ENCODE data around the gene LYPD5.

Gene LYPD5

DNA sequence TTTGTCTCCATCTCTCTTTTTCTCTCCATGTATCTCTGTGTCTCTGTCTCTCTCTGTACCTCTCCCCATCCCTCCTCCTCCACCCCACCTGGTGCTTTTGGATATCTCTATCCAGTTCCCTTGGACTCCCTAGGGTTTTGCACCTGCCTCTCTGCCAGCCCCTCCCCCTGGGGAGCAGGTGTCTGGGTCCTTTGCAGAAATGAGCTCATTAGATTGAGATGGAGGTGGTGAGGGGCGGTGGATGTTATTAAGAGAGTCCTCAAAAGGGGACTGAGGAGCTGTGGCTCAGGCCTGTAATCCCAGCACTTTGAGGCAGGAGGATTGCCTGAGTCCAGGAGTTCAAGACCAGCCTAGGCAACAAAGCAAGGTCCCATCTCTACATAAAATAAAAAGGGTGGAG is 23.6 kb downstream of the LYPD5 start:
- TF ChIP-seq, protein P1, sequence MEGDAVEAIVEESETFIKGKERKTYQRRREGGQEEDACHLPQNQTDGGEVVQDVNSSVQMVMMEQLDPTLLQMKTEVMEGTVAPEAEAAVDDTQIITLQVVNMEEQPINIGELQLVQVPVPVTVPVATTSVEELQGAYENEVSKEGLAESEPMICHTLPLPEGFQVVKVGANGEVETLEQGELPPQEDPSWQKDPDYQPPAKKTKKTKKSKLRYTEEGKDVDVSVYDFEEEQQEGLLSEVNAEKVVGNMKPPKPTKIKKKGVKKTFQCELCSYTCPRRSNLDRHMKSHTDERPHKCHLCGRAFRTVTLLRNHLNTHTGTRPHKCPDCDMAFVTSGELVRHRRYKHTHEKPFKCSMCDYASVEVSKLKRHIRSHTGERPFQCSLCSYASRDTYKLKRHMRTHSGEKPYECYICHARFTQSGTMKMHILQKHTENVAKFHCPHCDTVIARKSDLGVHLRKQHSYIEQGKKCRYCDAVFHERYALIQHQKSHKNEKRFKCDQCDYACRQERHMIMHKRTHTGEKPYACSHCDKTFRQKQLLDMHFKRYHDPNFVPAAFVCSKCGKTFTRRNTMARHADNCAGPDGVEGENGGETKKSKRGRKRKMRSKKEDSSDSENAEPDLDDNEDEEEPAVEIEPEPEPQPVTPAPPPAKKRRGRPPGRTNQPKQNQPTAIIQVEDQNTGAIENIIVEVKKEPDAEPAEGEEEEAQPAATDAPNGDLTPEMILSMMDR (IDR thresholded peaks at IDR 0.05), result no peak

DNA sequence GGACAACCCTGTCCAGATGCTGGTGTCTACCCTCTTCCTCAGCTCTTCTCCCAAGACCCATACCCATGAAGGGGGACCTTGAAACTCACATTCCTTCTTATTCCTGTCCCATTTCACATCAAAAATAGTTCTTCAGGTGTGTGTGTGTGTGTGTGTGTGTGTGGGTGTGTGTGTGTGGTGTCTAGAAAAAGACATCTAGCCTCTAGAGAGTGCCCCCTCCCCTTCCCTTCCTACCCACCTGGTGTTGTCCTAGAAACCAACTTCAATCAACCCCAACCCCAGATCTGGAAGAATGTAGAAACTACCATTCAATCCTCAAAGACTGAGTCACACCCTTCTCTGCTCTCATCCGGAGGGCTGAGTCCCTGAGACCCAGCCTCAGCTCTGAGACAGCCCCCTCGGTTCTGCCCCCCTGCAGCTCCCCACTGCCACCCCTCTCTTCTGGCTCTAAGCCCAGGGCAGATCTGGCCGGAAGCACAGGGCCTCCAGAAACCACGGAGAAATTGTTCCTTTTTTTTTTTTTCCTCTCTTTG is 25.0 kb downstream of the LYPD5 start:
- TF ChIP-seq, protein P1 (IDR thresholded peaks at IDR 0.05), result no peak

DNA sequence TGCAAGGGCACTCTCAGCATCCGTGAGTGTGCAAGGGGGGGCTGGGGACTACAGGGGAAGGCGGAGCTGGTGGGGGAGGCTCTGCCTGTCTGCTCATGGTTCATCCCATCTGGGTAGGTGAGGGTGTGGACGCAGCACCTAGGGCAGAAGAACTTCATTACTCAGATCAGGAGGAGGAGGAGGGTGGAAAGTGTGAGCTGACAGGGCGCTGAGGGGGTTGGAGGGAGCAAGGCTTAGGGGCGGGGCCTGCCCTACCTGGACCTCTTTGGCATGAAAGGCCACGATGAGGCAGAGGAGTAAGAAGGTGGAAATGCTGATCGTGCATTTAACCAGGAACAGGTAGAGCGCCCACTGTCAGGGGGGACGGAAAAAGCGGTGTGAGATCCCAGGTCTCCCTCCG is 26.0 kb downstream of the LYPD5 start:
- TF ChIP-seq, protein P1 (IDR thresholded peaks at IDR 0.05), result no peak

DNA sequence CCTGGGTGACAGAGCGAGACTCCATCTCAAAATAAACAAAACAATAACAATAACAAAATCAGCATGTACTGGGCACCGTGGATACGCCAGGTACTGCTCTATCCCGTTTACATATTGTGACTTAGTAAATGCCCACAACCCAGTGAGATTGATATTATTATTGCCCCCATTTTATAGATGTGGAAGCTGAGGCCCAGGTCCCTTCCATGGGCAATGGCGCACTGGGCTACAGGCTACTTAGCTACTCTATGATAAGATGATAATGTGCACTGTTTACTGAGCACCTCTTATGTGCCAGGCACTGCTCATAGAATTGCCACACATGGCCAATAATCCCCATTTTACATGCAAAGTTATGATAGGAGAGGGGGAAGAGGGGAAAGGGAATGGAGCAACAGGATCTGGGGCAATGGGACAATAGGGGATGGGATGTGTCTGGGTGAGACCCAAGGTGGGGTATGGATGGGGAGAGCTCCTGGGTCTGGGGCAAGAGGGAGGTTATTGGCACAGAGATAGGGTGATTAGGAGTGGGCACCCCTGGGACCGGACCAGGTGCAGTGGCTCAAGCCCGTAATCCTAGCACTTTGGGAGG is 26.9 kb downstream of the LYPD5 start:
- TF ChIP-seq, protein P1 (IDR thresholded peaks at IDR 0.05), result no peak

DNA sequence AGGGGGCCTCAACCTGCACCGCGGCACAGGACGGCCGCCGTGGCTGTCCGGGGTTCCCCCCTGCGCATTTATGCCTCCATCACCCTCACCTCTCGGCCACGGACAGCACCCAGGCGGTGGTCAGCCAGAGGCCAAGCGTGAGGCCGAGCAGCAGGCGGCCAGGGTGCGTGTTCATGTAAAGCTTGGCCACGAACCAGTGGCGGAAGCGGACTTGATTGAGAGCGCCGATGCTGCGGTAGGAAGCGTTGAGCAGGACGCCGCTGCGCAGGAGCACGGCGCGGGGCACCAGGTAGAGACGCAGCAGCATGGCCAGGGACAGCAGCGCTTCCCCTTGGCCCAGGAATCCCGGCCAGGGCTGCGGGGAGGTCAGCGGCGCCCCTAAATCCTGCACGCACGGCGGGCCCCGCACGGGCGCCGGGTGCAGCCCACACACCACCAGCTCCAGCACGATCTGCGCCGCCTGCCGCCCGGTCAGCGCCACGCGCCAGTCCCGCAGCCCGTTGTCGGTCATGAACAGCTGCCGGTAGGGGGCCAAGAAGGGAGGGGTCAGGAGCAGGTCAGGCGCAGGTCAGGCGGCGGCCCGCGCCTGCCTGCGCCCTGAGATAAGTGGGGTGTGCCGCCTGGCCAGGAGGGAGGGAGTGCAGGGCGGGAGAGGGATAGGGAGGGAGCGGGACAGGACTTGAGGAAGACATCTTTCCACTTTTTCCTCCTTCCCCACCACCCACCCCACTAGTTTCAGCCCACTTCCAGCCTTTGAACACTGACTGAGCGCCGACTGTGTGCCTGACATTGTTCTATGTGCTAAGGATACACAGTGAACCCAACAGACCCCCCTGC is 27.9 kb downstream of the LYPD5 start:
- TF ChIP-seq, protein P1 (IDR thresholded peaks at IDR 0.05), result no peak

DNA sequence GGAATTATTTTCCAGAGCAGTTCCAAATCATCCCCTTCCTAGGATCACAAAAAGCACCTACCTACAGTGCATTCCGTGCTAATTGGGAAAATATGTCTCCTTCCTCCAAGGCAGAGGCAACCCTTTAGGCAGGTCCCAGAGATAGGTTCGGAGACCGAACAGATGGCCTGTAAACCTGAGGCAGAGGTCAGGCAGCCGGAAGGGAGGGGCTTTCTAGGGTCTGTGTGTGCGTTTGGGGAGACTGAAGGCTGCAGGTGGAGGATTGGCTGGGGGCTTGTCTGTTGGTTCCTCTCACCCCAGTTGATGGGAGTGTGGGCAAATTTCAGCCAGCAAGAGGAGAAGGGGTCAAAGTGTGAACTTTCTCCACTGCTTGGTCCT is 28.5 kb downstream of the LYPD5 start:
- TF ChIP-seq, protein P1 (IDR thresholded peaks at IDR 0.05), result no peak

DNA sequence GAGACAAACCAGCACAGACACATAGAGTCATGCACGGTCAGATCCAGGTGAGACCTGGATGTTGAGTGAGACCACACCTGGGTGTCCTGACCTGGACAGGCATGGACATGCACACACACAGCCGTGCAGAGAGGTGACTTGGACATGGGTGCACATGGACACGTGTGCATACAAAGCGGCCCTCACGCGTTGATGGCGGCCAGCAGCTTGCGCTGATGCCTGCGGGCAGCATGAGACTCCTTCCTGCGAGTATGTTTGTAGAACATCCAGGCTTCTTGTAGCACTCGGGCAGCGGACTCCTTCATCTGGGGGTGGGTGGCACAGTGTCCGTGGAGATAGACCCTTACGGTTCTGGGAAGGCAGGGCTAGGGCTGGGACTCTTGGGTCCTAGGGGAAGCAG is 33.0 kb downstream of the LYPD5 start:
- TF ChIP-seq, protein P1 (IDR thresholded peaks at IDR 0.05), result no peak

All from LNCAP (cell line).